ENCODE data around the gene CRHBP.
"Not testable (repeated sequence)": the region's sequence is repeated elsewhere in the genome, so short reads cannot be mapped to it uniquely, and the experiment has no call there.

The CRHBP gene

DNA sequence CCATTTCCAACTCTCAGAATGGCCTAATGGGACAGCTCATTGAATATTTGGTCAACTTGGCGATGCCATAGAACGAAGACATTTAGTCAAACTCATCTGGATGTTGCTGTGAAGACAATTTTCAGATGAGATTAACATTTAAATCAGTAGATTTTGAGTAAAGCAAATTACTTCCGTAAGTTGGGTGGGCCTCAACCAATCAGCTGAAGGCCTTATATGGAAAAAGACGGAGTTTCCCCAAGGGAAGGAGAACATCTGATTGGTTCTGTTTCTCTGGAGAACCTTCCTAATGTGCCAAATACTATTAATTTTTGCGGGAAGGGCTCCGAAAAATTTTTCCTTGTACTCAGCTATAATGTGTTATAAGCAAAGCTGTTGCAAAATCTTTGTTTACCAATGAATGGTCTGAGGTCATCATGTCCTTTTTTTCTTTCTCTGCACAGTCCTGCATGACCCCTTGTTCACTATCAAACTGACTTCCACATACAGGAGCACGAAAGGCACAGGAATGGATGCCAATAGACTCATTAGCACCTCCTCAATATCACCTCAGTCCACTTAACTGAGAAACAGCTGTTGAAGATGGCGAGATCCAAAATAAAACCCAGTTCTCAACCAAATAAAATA lies 27.8 kb downstream of the CRHBP start:
- no peak overlapping the region for H3K27ac ChIP-seq
- TF ChIP-seq ZFX (IDR thresholded peaks at IDR 0.05; ENCODE audit: borderline replicate concordance), result no peak
- TF ChIP-seq, protein P1, sequence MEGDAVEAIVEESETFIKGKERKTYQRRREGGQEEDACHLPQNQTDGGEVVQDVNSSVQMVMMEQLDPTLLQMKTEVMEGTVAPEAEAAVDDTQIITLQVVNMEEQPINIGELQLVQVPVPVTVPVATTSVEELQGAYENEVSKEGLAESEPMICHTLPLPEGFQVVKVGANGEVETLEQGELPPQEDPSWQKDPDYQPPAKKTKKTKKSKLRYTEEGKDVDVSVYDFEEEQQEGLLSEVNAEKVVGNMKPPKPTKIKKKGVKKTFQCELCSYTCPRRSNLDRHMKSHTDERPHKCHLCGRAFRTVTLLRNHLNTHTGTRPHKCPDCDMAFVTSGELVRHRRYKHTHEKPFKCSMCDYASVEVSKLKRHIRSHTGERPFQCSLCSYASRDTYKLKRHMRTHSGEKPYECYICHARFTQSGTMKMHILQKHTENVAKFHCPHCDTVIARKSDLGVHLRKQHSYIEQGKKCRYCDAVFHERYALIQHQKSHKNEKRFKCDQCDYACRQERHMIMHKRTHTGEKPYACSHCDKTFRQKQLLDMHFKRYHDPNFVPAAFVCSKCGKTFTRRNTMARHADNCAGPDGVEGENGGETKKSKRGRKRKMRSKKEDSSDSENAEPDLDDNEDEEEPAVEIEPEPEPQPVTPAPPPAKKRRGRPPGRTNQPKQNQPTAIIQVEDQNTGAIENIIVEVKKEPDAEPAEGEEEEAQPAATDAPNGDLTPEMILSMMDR (IDR thresholded peaks at IDR 0.05), result no peak

DNA sequence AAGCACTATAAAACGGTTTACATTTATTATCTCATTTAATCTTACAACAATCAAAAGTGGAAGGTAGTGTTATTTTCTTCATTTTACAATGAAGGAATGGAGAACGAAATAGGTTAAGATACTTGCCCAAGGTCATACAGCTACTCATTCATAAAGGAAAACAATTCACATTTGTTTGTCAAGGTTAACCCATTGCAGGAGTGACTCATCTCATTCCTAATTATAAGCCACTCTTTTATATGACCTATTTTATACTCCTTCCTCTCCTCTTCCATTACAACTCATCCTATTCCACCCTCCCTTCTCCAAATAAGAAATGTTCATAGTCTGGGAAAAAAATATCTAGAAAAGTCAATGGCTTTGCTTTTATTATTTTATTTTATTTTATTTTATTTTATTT lies 29.6 kb downstream of the CRHBP start:
- TF ChIP-seq, protein P1 (IDR thresholded peaks at IDR 0.05), result no peak
- TF ChIP-seq ZFX (IDR thresholded peaks at IDR 0.05; ENCODE audit: borderline replicate concordance), result no peak
- H3K27ac ChIP-seq, result no peak overlapping the region

GRCh38 chr5:76983468-76983867 lies 30.6 kb downstream of the CRHBP start:
- no peak for TF ChIP-seq ZFX (IDR thresholded peaks at IDR 0.05; ENCODE audit: borderline replicate concordance)
- TF ChIP-seq, protein P1 (IDR thresholded peaks at IDR 0.05), result no peak
- H3K27ac ChIP-seq, result no peak overlapping the region

DNA sequence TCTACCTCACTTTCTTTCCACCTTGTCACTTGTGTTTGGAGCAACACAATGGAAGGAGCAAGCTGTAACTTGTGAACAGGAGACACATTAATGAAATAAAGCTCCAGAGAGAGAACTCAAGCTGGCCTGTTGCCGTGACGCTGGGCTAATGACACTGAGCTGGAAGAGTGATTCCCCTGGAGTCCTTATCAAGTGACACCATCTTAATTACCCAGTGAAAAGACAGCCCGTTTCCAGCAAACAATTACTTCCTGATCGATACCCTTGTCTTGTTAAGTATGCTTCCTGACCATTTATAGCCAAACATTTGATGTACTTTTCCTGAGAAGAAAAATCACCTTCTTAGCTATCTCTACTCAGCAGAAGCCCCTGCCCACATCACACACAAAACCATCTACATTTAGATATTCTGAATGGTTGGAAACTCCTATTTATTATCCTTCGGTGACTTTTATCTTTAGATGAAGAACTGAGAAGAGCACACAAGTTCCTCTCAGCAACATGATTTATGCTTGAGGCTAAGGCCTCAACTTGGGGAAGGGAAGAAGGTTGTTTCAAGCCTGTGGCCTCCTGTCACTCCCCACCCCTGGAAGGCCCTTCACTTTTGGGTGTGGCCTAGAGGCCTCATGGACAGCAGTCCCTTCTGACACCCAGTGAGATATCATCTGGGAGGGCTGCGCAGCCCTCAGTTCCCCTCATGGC lies 34.1 kb downstream of the CRHBP start:
- H3K27ac ChIP-seq, result no peak overlapping the region
- TF ChIP-seq, protein P1 (IDR thresholded peaks at IDR 0.05), result no peak

- H3K27ac ChIP-seq, result no peak overlapping the region
- no peak for TF ChIP-seq ZFX (IDR thresholded peaks at IDR 0.05; ENCODE audit: borderline replicate concordance)
- TF ChIP-seq, protein P1 (IDR thresholded peaks at IDR 0.05), result no peak
Measured at GRCh38 chr5:76990899-76991459, 38.1 kb downstream of the CRHBP start.

GRCh38 chr5:76993436-76993835 lies 40.6 kb downstream of the CRHBP start:
- H3K27ac ChIP-seq, result not testable (repeated sequence)

DNA sequence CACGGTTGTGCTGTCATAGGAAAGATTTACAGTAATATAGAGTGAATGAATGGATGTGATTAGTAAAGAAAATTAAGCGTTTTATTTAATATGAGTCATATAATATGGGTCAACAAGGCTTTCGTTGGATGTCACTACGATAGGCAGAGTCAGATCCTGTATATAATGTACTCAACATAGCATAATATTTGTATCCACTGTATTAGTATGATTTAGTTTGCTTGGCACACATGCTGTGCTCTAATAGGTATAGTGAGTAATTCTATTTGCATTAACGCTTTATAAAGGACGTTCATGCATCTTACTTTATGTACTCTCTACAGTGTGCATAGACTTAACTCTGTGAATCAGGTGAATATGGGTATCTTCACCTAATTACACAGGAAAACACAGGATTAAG lies 41.5 kb downstream of the CRHBP start:
- H3K27ac ChIP-seq, result no peak overlapping the region
- no peak for TF ChIP-seq ZFX (IDR thresholded peaks at IDR 0.05; ENCODE audit: borderline replicate concordance)

DNA sequence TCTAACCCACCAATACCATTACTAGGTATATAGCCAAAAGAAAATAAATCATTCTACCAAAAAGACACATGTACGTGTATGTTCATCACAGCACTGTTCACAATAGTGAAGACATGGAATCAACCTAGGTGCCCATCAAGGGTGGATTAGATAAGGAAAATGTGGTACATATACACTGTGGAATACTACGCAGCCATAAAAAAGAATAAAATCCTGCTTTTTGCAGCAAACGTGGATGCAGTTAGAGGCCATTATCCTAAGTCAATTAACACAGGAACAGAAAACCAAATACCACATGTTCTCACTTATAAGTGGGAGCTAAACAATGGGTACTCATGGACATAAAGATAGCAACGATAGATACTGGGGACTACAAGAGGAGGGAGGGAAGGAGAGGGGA lies 45.4 kb downstream of the CRHBP start:
- not testable (repeated sequence) for H3K27ac ChIP-seq

GRCh38 chr5:76999451-76999850 lies 46.6 kb downstream of the CRHBP start:
- H3K27ac ChIP-seq, result no peak overlapping the region
- no peak for TF ChIP-seq ZFX (IDR thresholded peaks at IDR 0.05; ENCODE audit: borderline replicate concordance)
- TF ChIP-seq, protein P1 (IDR thresholded peaks at IDR 0.05), result no peak

Data from 22Rv1 (cell line).